K562 (cell line): ENCODE results near the gene RNPEP. TPM values are rescaled to one million over a fixed set of nuclear protein-coding genes. Genes with fewer than 3 reads are reported as not detected.

Source experiments
- ATAC-seq: fragments of 200-7000 bp; cut with Tn5 transposase; 3 replicates; pipeline ENCODE4 v1.9.1; 2020; ENCODE audit warnings: moderate library complexity
- BruUV-seq: library from RNA; stranded (reverse); fragments of 400-500 nt; replicated peaks from 2 replicates; lab custom pipeline; 2021; lab: Mats Ljungman, UMichigan
- CTCF ChIA-PET: fragments of 300-600 bp; formaldehyde crosslinking; extraction: SDS; loops from one replicate; lab custom pipeline; 2021; ENCODE audit warnings: low intra/inter-chr PET ratio; lab: Yijun Ruan, JAX
- POLR2A ChIA-PET: fragments of 300-600, 350-650 bp; sonication (Branson Sonifier 250); formaldehyde crosslinking; extraction: SDS; loops from one replicate; lab custom pipeline; 2021; ENCODE audit warnings: antibody characterized with exemption, inconsistent platforms; lab: Yijun Ruan, JAX
- DNase-seq, 4 experiments: peaks; one replicate each; pipeline versions ENCODE4 v3.0.0 to v3.0.0-alpha.2; 2011 to 2018; ENCODE audit warnings: low spot score in 3 of 4, mixed read lengths in 3 of 4; ENCODE audit errors: extremely low read depth in 1 of 4
- FAIRE-seq: peaks from 2 replicates; lab custom pipeline; 2011; peaks lifted over from hg19 to GRCh38; lab: Jason Lieb, UNC
- H2AFZ ChIP-seq: 2 replicates; pipeline ENCODE4 v1.6.0; 2011; ENCODE audit warnings: low read depth, low read length, control low read depth, inconsistent platforms
- H3K27ac ChIP-seq: fragments of 200-600 bp; 3 replicates; pipeline ENCODE4 v1.8.0; 2011; ENCODE audit warnings: low read depth, mild to moderate bottlenecking, control low read depth, inconsistent platforms, low read length, moderate library complexity, mixed read lengths; ENCODE audit errors: extremely low read depth
- H3K27me3 ChIP-seq, 2 experiments: fragments of 300-600 bp in 1 of 2; 2 replicates in 1 of 2; 3 replicates in 1 of 2; pipeline versions ENCODE4 v1.6.0 to v1.8.0; 2011; ENCODE audit warnings: inconsistent platforms in 2 of 2, low read length in 2 of 2, mild to moderate bottlenecking in 1 of 2, mixed read lengths in 1 of 2, moderate library complexity in 1 of 2; ENCODE audit not compliant: control insufficient read depth in 2 of 2, insufficient read depth in 2 of 2
- H3K36me3 ChIP-seq: fragments of 300-600 bp; 3 replicates; pipeline ENCODE4 v1.8.0; 2011; ENCODE audit warnings: mild to moderate bottlenecking, low read length, inconsistent platforms; ENCODE audit not compliant: control insufficient read depth, insufficient read depth
- H3K4me1 ChIP-seq, 2 experiments: fragments of 200-600 bp in 1 of 2; replicated peaks in 1 of 2; 2 replicates in 1 of 2; 3 replicates in 1 of 2; pipeline versions ENCODE4 v1.5.1 to v1.8.0; 2011; ENCODE audit warnings: inconsistent platforms in 2 of 2, low read length in 2 of 2, mild to moderate bottlenecking in 1 of 2, mixed read lengths in 1 of 2, moderate library complexity in 1 of 2; ENCODE audit not compliant: control insufficient read depth in 2 of 2, insufficient read depth in 2 of 2
- H3K4me2 ChIP-seq: 2 replicates; pipeline ENCODE4 v1.6.1; 2011; ENCODE audit warnings: low read length, control low read depth, inconsistent platforms, mixed read lengths; ENCODE audit not compliant: insufficient read depth
- H3K4me3 ChIP-seq: fragments of 200-600 bp; sonication (generic), shearing (Covaris generic); 2 replicates; pipeline ENCODE4 v1.5.1; 2016; ENCODE audit warnings: control low read depth, inconsistent platforms
- H3K79me2 ChIP-seq: fragments of 200-600 bp; 3 replicates; pipeline ENCODE4 v1.8.0; 2011; ENCODE audit warnings: low read length, inconsistent platforms; ENCODE audit not compliant: control insufficient read depth, insufficient read depth
- H3K9ac ChIP-seq, 2 experiments: 2 replicates each; pipeline versions ENCODE4 v1.6.0 to v1.6.1; 2011; ENCODE audit warnings: low read depth in 2 of 2, low read length in 2 of 2, control low read depth in 1 of 2, inconsistent platforms in 1 of 2, mild to moderate bottlenecking in 1 of 2, mixed read lengths in 1 of 2; ENCODE audit not compliant: insufficient read depth in 1 of 2
- H3K9me1 ChIP-seq: one replicate; pipeline ENCODE4 v1.6.0; 2011; ENCODE audit warnings: inconsistent platforms, mild to moderate bottlenecking, low read length, moderate library complexity; ENCODE audit not compliant: control insufficient read depth, insufficient read depth
- H3K9me3 ChIP-seq: replicated peaks from 2 replicates; pipeline ENCODE4 v1.5.1; 2011; ENCODE audit warnings: low read depth, low read length, inconsistent platforms; ENCODE audit not compliant: control insufficient read depth, insufficient read depth
- H4K20me1 ChIP-seq: replicated peaks from 2 replicates; pipeline ENCODE4 v1.6.1; 2011; ENCODE audit warnings: low read length, inconsistent platforms, mixed read lengths; ENCODE audit not compliant: control insufficient read depth, insufficient read depth
- ELF1 ChIP-seq: fragments of 200-800 bp; sonication (Bioruptor generic); IDR thresholded peaks from 2 replicates; pipeline ENCODE4 v1.6.1; 2016; ENCODE audit warnings: missing genetic modification characterization, missing compliant biosample characterization
- ELF4 ChIP-seq: fragments of 450-650 bp; formaldehyde crosslinking; IDR thresholded peaks from 2 replicates; pipeline ENCODE4 v1.4.0; 2022; ENCODE audit warnings: missing genetic modification characterization
- FOXJ2 ChIP-seq: fragments of 200-800 bp; sonication (Bioruptor generic); IDR thresholded peaks from 2 replicates; pipeline ENCODE4 v1.6.1; 2016; ENCODE audit warnings: missing genetic modification characterization, missing compliant biosample characterization
- GTF2A2 ChIP-seq: IDR thresholded peaks from 2 replicates; pipeline ENCODE4 v1.6.1; 2016; ENCODE audit warnings: mild to moderate bottlenecking, missing genetic modification characterization, missing compliant biosample characterization
- HDAC1 ChIP-seq, 2 experiments: fragments of 450-650 bp; IDR thresholded peaks; 2 replicates each; pipeline ENCODE4 v1.6.1; 2016 to 2017; ENCODE audit warnings: inconsistent platforms in 1 of 2, mild to moderate bottlenecking in 1 of 2, moderate library complexity in 1 of 2
- HDGF ChIP-seq: fragments of 450-650 bp; IDR thresholded peaks from 2 replicates; pipeline ENCODE4 v1.6.1; 2016
- NFIX ChIP-seq: fragments of 250-450 bp; sonication (Bioruptor Pico); IDR thresholded peaks from 2 replicates; pipeline ENCODE4 v1.4.0; 2020; ENCODE audit warnings: low read depth, mild to moderate bottlenecking, moderate library complexity
- SPI1 ChIP-seq: IDR thresholded peaks from 2 replicates; pipeline ENCODE4 v1.6.1; 2011; ENCODE audit warnings: low read depth, low read length, control low read depth, borderline replicate concordance
- ZNF212 ChIP-seq: fragments of 450-650 bp; formaldehyde crosslinking; IDR thresholded peaks from 2 replicates; pipeline ENCODE4 v1.4.0; 2020; ENCODE audit warnings: mild to moderate bottlenecking
- ZNF668 ChIP-seq: fragments of 250-450 bp; sonication (Bioruptor Pico); IDR thresholded peaks from 2 replicates; pipeline ENCODE4 v1.8.0; 2022; ENCODE audit warnings: mild to moderate bottlenecking, inconsistent platforms
- ZNF695 ChIP-seq: fragments of 450-650 bp; formaldehyde crosslinking; IDR thresholded peaks from 2 replicates; pipeline ENCODE4 v1.4.0; 2020; ENCODE audit warnings: mild to moderate bottlenecking, moderate library complexity
- ZNF707 ChIP-seq: fragments of 250-450 bp; sonication (Bioruptor Pico); conservative IDR thresholded peaks from 2 replicates; pipeline ENCODE4 v1.8.0; 2022; ENCODE audit warnings: inconsistent platforms, mild to moderate bottlenecking, moderate library complexity
- WGBS: fragments of 100-300 bp; shearing (Covaris generic); methylation state at CpG from one replicate; pipeline ENCODE4 v1.1.6; 2016; ENCODE audit warnings: low coverage, mixed read lengths; ENCODE audit not compliant: insufficient coverage; ENCODE audit errors: missing lambda C conversion rate; 5-methylcytosine and 5-hydroxymethylcytosine counted together
- in situ Hi-C: fragments of 300-500 bp; cut with MboI; formaldehyde crosslinking; loops from 4 replicates; pipeline ENCODE4 v1.15.0; 2018; ENCODE audit warnings: inconsistent platforms, mixed read lengths
- intact Hi-C: fragments of 100-400 bp; cut with micrococcal nuclease; formaldehyde crosslinking; loops from 2 replicates; pipeline ENCODE4 v1.14.2; 2022
- polyA plus RNA-seq, 8 experiments: library from polyadenylated mRNA; depleted of rRNA in 4 of 8; stranded (reverse) in 5 of 8; unstranded in 3 of 8; fragments of >200 nt; fragmentation: Nextera tagmentation in 2 of 8; fragmentation: Illumina TruSeq in 1 of 8; extraction: Ambion mirVana in 2 of 8; extraction: Trizol in 1 of 8; gene quantifications; 2 replicates each; pipeline versions ENCODE4 v1.2.1 to v1.2.3, GENCODE V29; 2011 to 2014; ENCODE audit warnings: inconsistent platforms in 1 of 8, missing spikeins in 1 of 8
- total RNA-seq, 7 experiments: library from RNA; depleted of rRNA in 6 of 7; stranded (reverse); fragments of >200 nt in 6 of 7; fragmentation: Illumina TruSeq in 2 of 7; extraction: Trizol in 2 of 7; gene quantifications; 2 replicates each; pipeline versions ENCODE4 v1.2.1 to v1.2.3, GENCODE V29; 2011 to 2021; ENCODE audit warnings: low replicate concordance in 1 of 7
- TF ChIP-seq, protein P1 (sequence below): sonication (generic); formaldehyde crosslinking; IDR thresholded peaks from 2 replicates; pipeline ENCODE4 v1.9.0; 2022; ENCODE audit warnings: mild to moderate bottlenecking, missing genetic modification reagents
- TF ChIP-seq, protein P2 (sequence below): sonication (generic); formaldehyde crosslinking; IDR thresholded peaks from 2 replicates; pipeline ENCODE4 v1.8.0; 2022; ENCODE audit warnings: mild to moderate bottlenecking, missing genetic modification reagents
- TF ChIP-seq, protein P3 (sequence below): fragments of 450-650 bp; IDR thresholded peaks from 2 replicates; pipeline ENCODE4 v1.6.1; 2018; ENCODE audit not compliant: partially characterized antibody
- TF ChIP-seq, protein P4 (sequence below): fragments of 250-450 bp; sonication (Bioruptor Pico); IDR thresholded peaks from 2 replicates; pipeline ENCODE4 v1.4.0; 2020; ENCODE audit warnings: borderline replicate concordance

Gene RNPEP
- total and polyA plus RNA-seq, 9 of the 15 experiments (the other 6 are each of a cell fraction or from before 2014, with no cell fraction given), result 27.5 to 131 (median 63.4) TPM

DNA sequence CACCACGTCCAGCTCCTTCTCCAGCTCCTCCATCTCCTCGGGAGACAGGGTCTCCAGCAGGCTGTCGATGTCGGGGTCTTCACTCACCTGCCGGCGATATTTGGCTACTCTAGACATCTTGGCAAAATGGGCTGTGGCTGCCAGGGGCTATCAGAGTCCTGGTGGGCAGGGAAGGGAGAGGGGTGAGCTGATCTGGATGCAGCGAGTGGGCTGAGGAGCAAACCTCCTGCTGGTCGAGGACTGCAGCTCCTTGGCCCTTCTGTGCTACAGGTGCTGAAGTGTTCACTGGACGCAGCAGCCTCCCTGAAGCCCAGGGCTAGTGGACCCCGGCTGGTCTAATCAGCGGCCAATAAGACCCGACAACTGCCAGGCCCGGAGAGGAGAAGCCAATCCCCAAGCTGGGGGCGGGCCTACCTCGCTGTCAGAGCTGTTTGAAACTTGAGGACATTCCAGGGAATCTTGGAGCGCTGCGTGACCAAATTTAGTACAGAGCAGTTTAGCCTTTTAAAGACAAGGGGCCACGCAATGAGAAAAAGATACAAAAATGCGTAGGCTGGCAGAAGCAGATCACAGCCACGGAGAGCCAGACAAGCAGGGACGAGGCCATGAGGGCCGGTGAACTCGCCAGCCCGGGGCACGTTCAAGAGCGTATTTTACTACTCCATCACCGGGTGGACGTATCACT, 36.1 kb upstream of the RNPEP start, which contains the start of gene LMOD1:
Gene LMOD1 (minus strand): TSS at position 325 of the 685 bp plus-strand sequence. CDS start 208 bp downstream, at position 117.
- Histone ChIP-seq H4K20me1 (no peaks in the 10 kb centered on the region), H3K9me1 (no peaks in the 10 kb centered on the region), H3K4me3 (peak within 1 kb of the TSS; percentile 12), H3K4me2 (peak within 1 kb of the TSS; percentile 78), H3K4me1 (peaks cover 27 to 36% of the 10 kb centered on the region in 2 experiments), H3K36me3 (no peaks in the 10 kb centered on the region), H3K27me3 (no peaks in the 10 kb centered on the region), H3K79me2 (no peaks in the 10 kb centered on the region), H3K9ac (peak within 1 kb of the TSS; percentile 43 to 88), H3K9me3 (no peaks in the 10 kb centered on the region), H3K27ac (no peak within 1 kb of the TSS; the same call in 2 of the 3 replicates), H2AFZ (peak within 1 kb of the TSS; percentile 89)
- ATAC-seq (peak; percentile 84), DNase-seq (peak; percentile 63 to 89 (median 77)), FAIRE-seq (peak; percentile 84)
- in situ Hi-C loops (no loop called here), intact Hi-C loops (no loop called here)
- BruUV-seq, result no TSS peak
- CTCF ChIA-PET, result no interaction called here
- WGBS, result 9% methylated on average over 26 of the region's 28 CpGs
- POLR2A ChIA-PET, result interaction anchor here (0.6 to 3.8 kb wide), 14 partner anchors 8 to 800 kb away, joined by 3 to 46 read pairs (median 4); partner anchors contain the start of gene TIMM17A
- no peak for TF ChIP-seq HDGF
- no peak for TF ChIP-seq SPI1
- TF ChIP-seq, protein P1, sequence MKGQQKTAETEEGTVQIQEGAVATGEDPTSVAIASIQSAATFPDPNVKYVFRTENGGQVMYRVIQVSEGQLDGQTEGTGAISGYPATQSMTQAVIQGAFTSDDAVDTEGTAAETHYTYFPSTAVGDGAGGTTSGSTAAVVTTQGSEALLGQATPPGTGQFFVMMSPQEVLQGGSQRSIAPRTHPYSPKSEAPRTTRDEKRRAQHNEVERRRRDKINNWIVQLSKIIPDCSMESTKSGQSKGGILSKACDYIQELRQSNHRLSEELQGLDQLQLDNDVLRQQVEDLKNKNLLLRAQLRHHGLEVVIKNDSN (CRISPR knock-in tag), result no peak
- TF ChIP-seq GTF2A2 (tag), result no peak
- TF ChIP-seq, protein P2, sequence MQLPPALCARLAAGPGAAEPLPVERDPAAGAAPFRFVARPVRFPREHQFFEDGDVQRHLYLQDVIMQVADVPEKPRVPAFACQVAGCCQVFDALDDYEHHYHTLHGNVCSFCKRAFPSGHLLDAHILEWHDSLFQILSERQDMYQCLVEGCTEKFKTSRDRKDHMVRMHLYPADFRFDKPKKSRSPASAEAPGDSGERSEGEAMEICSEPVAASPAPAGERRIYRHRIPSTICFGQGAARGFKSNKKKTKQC, result no peak
- no peak for TF ChIP-seq HDAC1 (IDR thresholded peaks at IDR 0.05)
- TF ChIP-seq ELF4 (CRISPR knock-in tag), result no peak
- TF ChIP-seq, protein P3, sequence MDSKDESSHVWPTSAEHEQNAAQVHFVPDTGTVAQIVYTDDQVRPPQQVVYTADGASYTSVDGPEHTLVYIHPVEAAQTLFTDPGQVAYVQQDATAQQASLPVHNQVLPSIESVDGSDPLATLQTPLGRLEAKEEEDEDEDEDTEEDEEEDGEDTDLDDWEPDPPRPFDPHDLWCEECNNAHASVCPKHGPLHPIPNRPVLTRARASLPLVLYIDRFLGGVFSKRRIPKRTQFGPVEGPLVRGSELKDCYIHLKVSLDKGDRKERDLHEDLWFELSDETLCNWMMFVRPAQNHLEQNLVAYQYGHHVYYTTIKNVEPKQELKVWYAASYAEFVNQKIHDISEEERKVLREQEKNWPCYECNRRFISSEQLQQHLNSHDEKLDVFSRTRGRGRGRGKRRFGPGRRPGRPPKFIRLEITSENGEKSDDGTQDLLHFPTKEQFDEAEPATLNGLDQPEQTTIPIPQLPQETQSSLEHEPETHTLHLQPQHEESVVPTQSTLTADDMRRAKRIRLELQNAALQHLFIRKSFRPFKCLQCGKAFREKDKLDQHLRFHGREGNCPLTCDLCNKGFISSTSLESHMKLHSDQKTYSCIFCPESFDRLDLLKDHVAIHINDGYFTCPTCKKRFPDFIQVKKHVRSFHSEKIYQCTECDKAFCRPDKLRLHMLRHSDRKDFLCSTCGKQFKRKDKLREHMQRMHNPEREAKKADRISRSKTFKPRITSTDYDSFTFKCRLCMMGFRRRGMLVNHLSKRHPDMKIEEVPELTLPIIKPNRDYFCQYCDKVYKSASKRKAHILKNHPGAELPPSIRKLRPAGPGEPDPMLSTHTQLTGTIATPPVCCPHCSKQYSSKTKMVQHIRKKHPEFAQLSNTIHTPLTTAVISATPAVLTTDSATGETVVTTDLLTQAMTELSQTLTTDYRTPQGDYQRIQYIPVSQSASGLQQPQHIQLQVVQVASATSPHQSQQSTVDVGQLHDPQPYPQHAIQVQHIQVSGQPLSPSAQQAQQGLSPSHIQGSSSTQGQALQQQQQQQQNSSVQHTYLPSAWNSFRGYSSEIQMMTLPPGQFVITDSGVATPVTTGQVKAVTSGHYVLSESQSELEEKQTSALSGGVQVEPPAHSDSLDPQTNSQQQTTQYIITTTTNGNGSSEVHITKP, result no peak
- no peak for TF ChIP-seq NFIX
- no peak for TF ChIP-seq FOXJ2 (tag)
- no peak for TF ChIP-seq ZNF668
- no peak for TF ChIP-seq ZNF707 (CRISPR knock-in tag)
- TF ChIP-seq ELF1 (tag), result no peak
- TF ChIP-seq ZNF695, result no peak
- no peak for TF ChIP-seq ZNF212 (CRISPR knock-in tag)
- TF ChIP-seq, protein P4, sequence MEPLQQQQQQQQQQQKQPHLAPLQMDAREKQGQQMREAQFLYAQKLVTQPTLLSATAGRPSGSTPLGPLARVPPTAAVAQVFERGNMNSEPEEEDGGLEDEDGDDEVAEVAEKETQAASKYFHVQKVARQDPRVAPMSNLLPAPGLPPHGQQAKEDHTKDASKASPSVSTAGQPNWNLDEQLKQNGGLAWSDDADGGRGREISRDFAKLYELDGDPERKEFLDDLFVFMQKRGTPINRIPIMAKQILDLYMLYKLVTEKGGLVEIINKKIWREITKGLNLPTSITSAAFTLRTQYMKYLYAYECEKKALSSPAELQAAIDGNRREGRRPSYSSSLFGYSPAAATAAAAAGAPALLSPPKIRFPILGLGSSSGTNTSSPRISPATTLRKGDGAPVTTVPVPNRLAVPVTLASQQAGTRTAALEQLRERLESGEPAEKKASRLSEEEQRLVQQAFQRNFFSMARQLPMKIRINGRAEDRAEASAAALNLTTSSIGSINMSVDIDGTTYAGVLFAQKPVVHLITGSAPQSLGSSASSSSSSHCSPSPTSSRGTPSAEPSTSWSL (CRISPR knock-in tag), result no peak
